HepG2 (cell line): ENCODE results near the gene TOP3B. TPM values are rescaled to one million over a fixed set of nuclear protein-coding genes. Genes with fewer than 3 reads are reported as not detected.

Source experiments
- CAMTA2 ChIP-seq: sonication (generic); formaldehyde crosslinking; IDR thresholded peaks from 2 replicates; pipeline ENCODE4 v1.4.0; 2020; ENCODE audit warnings: mild to moderate bottlenecking, missing genetic modification reagents, borderline replicate concordance
- CBFB ChIP-seq: sonication (generic); formaldehyde crosslinking; IDR thresholded peaks from 2 replicates; pipeline ENCODE4 v1.4.0; 2020; ENCODE audit warnings: missing genetic modification reagents
- CEBPB ChIP-seq: IDR thresholded peaks from 2 replicates; pipeline ENCODE4 v1.6.1; 2011; ENCODE audit warnings: low read depth, low read length, improper control_type of control experiment, borderline replicate concordance
- CHD2 ChIP-seq: IDR thresholded peaks from 2 replicates; pipeline ENCODE4 v1.6.1; 2011; ENCODE audit warnings: low read depth, low read length, improper control_type of control experiment
- FOXJ3 ChIP-seq: sonication (generic); formaldehyde crosslinking; IDR thresholded peaks from 2 replicates; pipeline ENCODE4 v1.4.0; 2020; ENCODE audit warnings: missing genetic modification reagents, mild to moderate bottlenecking, borderline replicate concordance
- FOXK2 ChIP-seq: fragments of 450-650 bp; IDR thresholded peaks from 2 replicates; pipeline ENCODE4 v1.6.1; 2016
- HDAC1 ChIP-seq: sonication (generic); formaldehyde crosslinking; IDR thresholded peaks from 2 replicates; pipeline ENCODE4 v1.5.1; 2020; ENCODE audit warnings: mild to moderate bottlenecking, missing genetic modification reagents
- ISL2 ChIP-seq: sonication (generic); formaldehyde crosslinking; IDR thresholded peaks from 2 replicates; pipeline ENCODE4 v1.5.0; 2020; ENCODE audit warnings: missing genetic modification reagents
- KDM6A ChIP-seq: IDR thresholded peaks from 2 replicates; pipeline ENCODE4 v1.6.1; 2016; ENCODE audit warnings: low read depth
- MIER3 ChIP-seq: IDR thresholded peaks from 2 replicates; pipeline ENCODE4 v1.6.1; 2016; ENCODE audit warnings: missing compliant biosample characterization, borderline replicate concordance
- MLLT10 ChIP-seq: sonication (generic); formaldehyde crosslinking; IDR thresholded peaks from 2 replicates; pipeline ENCODE4 v1.4.0; 2020; ENCODE audit warnings: missing genetic modification reagents
- NFRKB ChIP-seq: fragments of 450-650 bp; IDR thresholded peaks from 2 replicates; pipeline ENCODE4 v1.6.1; 2017
- PCBP2 ChIP-seq: fragments of 200-400 bp; formaldehyde crosslinking; optimal IDR thresholded peaks from 2 replicates; pipeline ENCODE3; 2018; ENCODE audit warnings: low read length, low read depth; ENCODE audit not compliant: poor library complexity, severe bottlenecking
- RBAK ChIP-seq: sonication (generic); formaldehyde crosslinking; IDR thresholded peaks from 2 replicates; pipeline ENCODE4 v1.5.1; 2020; ENCODE audit warnings: mild to moderate bottlenecking, missing genetic modification reagents
- SYNCRIP ChIP-seq: fragments of 200-400 bp; formaldehyde crosslinking; IDR thresholded peaks from 2 replicates; pipeline ENCODE4 v1.6.1; 2018; ENCODE audit warnings: mild to moderate bottlenecking, low read depth, low read length; ENCODE audit not compliant: insufficient read depth
- TARDBP ChIP-seq: sonication (generic); formaldehyde crosslinking; IDR thresholded peaks from 2 replicates; pipeline ENCODE4 v1.8.0; 2022; ENCODE audit warnings: mild to moderate bottlenecking, missing genetic modification reagents
- TEAD2 ChIP-seq: sonication (generic); formaldehyde crosslinking; IDR thresholded peaks from 2 replicates; pipeline ENCODE4 v1.9.0; 2021; ENCODE audit warnings: missing genetic modification reagents
- ZBTB26 ChIP-seq: IDR thresholded peaks from 2 replicates; pipeline ENCODE4 v1.6.1; 2016; ENCODE audit warnings: missing compliant biosample characterization, missing genetic modification reagents, borderline replicate concordance
- ZFP62 ChIP-seq: sonication (generic); formaldehyde crosslinking; IDR thresholded peaks from 2 replicates; pipeline ENCODE4 v1.4.0; 2020; ENCODE audit warnings: missing genetic modification reagents
- ZNF33B ChIP-seq: sonication (generic); formaldehyde crosslinking; IDR thresholded peaks from 2 replicates; pipeline ENCODE4 v1.5.1; 2020; ENCODE audit warnings: mild to moderate bottlenecking, missing genetic modification reagents
- ZNF503 ChIP-seq: sonication (generic); formaldehyde crosslinking; IDR thresholded peaks from 2 replicates; pipeline ENCODE4 v1.4.0; 2020; ENCODE audit warnings: missing genetic modification reagents
- ZNF678 ChIP-seq: sonication (generic); formaldehyde crosslinking; IDR thresholded peaks from 2 replicates; pipeline ENCODE4 v1.4.0; 2020; ENCODE audit warnings: mild to moderate bottlenecking, missing genetic modification reagents
- ZNF75D ChIP-seq: sonication (generic); formaldehyde crosslinking; IDR thresholded peaks from 2 replicates; pipeline ENCODE4 v1.8.1; 2023; ENCODE audit warnings: missing genetic modification reagents, mild to moderate bottlenecking, borderline replicate concordance
- ZNF761 ChIP-seq: sonication (generic); formaldehyde crosslinking; conservative IDR thresholded peaks from 2 replicates; pipeline ENCODE4 v1.4.0; 2020; ENCODE audit warnings: mild to moderate bottlenecking, missing genetic modification reagents
- polyA plus RNA-seq, 8 experiments: library from polyadenylated mRNA; depleted of rRNA in 3 of 8; stranded (reverse) in 7 of 8; unstranded in 1 of 8; fragments of >200 nt; fragmentation: Illumina TruSeq in 4 of 8; extraction: Trizol in 4 of 8; gene quantifications; 2 replicates each; pipeline versions ENCODE4 v1.2.1 to v1.2.3, GENCODE V29; 2011 to 2016; ENCODE audit warnings: low read depth in 4 of 8, missing spikeins in 1 of 8, mixed read lengths in 1 of 8; ENCODE audit not compliant: insufficient read depth in 1 of 8
- total RNA-seq, 5 experiments: library from RNA; depleted of rRNA; stranded (reverse); fragments of >200 nt; fragmentation: Illumina TruSeq; extraction: Trizol; gene quantifications; 2 replicates each; pipeline ENCODE4 v1.2.3, GENCODE V29; 2016; ENCODE audit warnings: low read depth in 1 of 5
- TF ChIP-seq, protein P1 (sequence below): sonication (generic); formaldehyde crosslinking; IDR thresholded peaks from 2 replicates; pipeline ENCODE4 v1.4.0; 2020; ENCODE audit warnings: missing genetic modification reagents
- TF ChIP-seq, protein P2 (sequence below): sonication (generic); formaldehyde crosslinking; IDR thresholded peaks from 2 replicates; pipeline ENCODE4 v1.4.0; 2020; ENCODE audit warnings: mild to moderate bottlenecking, missing genetic modification reagents
- TF ChIP-seq, protein P3 (sequence below): sonication (generic); formaldehyde crosslinking; IDR thresholded peaks from 2 replicates; pipeline ENCODE4 v1.8.0; 2022; ENCODE audit warnings: mild to moderate bottlenecking, missing genetic modification reagents; ENCODE audit not compliant: insufficient replicate concordance

The TOP3B gene
- total and polyA plus RNA-seq, 2 of the 13 experiments (the other 11 are each of a cell fraction or from before 2014, with no cell fraction given) = 28.5 to 29.7 TPM

DNA sequence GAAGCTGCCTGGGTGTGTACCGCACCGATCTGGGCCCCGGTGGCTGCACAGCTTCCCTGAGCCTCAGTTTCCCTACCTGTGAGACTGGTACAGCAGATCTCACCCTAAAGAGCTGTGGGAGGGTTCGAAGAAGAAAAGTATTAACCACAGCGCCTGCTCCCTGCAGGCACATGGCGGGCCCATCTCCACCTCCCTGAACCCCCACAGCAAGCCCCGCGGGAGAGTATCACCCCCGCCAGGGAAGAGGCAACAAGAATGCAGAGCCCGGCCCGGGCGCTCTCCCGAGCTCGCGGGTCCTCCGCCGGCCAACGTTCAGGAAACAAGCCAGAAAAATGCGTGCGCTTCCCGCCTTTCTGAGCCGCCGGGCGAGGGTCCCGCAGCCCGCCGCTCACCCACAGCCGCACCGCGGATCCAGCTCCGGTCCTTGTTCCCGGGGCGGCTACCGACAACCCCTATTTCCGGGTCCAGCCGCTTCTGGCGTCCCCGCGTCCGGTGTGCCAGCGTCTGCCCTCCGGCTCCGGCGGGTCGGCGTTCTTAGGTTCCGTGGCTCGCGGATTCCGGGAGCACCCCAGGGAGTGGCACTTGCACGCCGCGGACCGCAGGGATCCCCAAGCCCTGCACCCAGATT lies at the start of gene TOP3B (continued):
- TF ChIP-seq, protein P1, sequence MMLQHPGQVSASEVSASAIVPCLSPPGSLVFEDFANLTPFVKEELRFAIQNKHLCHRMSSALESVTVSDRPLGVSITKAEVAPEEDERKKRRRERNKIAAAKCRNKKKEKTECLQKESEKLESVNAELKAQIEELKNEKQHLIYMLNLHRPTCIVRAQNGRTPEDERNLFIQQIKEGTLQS (CRISPR knock-in tag) = peak; percentile 66; the same call in 1 of the 2 replicates
- 0 out of 2 replicates have a peak, but pooled peaks have one; percentile 64 for TF ChIP-seq ZNF761 (CRISPR knock-in tag)
- TF ChIP-seq KDM6A (CRISPR knock-in tag) = no peak
- no peak for TF ChIP-seq TEAD2
- TF ChIP-seq ZNF503 (CRISPR knock-in tag) = peak; percentile 84
- TF ChIP-seq ISL2 (CRISPR knock-in tag) = peak; percentile 92
- peak; percentile 86 for TF ChIP-seq ZNF33B (CRISPR knock-in tag)
- TF ChIP-seq CEBPB = no peak
- peak; percentile 85; the same call in 1 of the 2 replicates for TF ChIP-seq MIER3
- TF ChIP-seq RBAK (CRISPR knock-in tag) = no peak
- TF ChIP-seq TARDBP (CRISPR knock-in tag) = peak; percentile 94
- TF ChIP-seq ZBTB26 = peak; percentile 83
- no peak for TF ChIP-seq SYNCRIP
- TF ChIP-seq, protein P2, sequence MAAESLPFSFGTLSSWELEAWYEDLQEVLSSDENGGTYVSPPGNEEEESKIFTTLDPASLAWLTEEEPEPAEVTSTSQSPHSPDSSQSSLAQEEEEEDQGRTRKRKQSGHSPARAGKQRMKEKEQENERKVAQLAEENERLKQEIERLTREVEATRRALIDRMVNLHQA (CRISPR knock-in tag) = no peak
- TF ChIP-seq CHD2 = peak; percentile 36; the same call in 1 of the 2 replicates
- no peak for TF ChIP-seq ZNF75D
- no peak for TF ChIP-seq MLLT10 (CRISPR knock-in tag)
- no peak for TF ChIP-seq PCBP2
- no peak; the same call in 1 of the 2 replicates for TF ChIP-seq CAMTA2
- peak; percentile 65; the same call in 1 of the 2 replicates for TF ChIP-seq ZNF678 (CRISPR knock-in tag)
- TF ChIP-seq HDAC1 (CRISPR knock-in tag) = peak; percentile 96
- TF ChIP-seq NFRKB = no peak
- 0 out of 2 replicates have a peak, but pooled peaks have one; percentile 68 for TF ChIP-seq ZFP62
- peak; percentile 96 for TF ChIP-seq CBFB (CRISPR knock-in tag)
- TF ChIP-seq FOXK2 = no peak
- TF ChIP-seq, protein P3, sequence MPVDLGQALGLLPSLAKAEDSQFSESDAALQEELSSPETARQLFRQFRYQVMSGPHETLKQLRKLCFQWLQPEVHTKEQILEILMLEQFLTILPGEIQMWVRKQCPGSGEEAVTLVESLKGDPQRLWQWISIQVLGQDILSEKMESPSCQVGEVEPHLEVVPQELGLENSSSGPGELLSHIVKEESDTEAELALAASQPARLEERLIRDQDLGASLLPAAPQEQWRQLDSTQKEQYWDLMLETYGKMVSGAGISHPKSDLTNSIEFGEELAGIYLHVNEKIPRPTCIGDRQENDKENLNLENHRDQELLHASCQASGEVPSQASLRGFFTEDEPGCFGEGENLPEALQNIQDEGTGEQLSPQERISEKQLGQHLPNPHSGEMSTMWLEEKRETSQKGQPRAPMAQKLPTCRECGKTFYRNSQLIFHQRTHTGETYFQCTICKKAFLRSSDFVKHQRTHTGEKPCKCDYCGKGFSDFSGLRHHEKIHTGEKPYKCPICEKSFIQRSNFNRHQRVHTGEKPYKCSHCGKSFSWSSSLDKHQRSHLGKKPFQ (CRISPR knock-in tag) = no peak
- peak; percentile 64; the same call in 1 of the 2 replicates for TF ChIP-seq FOXJ3 (CRISPR knock-in tag)
